ENCODE data around the gene PLEKHJ1. TPM values are rescaled to one million over a fixed set of nuclear protein-coding genes. Genes with fewer than 3 reads are reported as not detected.

The PLEKHJ1 gene
- total and polyA plus RNA-seq, 12 donors, result 18.1 to 89.5 (median 71.7) TPM

GRCh38 chr19:2190848-2191455 is 45.2 kb downstream of the PLEKHJ1 start:
- Histone ChIP-seq H3K36me3 (replicated peaks in 1 of 2) (peaks cover 0 to 77% of the 10 kb centered on the region in 2 donors), H3K9me3 (replicated peaks in 1 of 3) (no peaks in the 10 kb centered on the region), H3K4me1 (replicated peaks in 1 of 2) (peaks cover 4 to 12% of the 10 kb centered on the region in 2 donors), H3K27ac (no peak overlapping the region), H3K4me3 (no peak overlapping the region), H3K27me3 (no peaks in the 10 kb centered on the region)
- DNase-seq, result no peak
- intact Hi-C loops (cut with DNase I), result no loop called here
- TF ChIP-seq POLR2A (IDR thresholded peaks at IDR 0.05), result no peak
- TF ChIP-seq, protein P1, sequence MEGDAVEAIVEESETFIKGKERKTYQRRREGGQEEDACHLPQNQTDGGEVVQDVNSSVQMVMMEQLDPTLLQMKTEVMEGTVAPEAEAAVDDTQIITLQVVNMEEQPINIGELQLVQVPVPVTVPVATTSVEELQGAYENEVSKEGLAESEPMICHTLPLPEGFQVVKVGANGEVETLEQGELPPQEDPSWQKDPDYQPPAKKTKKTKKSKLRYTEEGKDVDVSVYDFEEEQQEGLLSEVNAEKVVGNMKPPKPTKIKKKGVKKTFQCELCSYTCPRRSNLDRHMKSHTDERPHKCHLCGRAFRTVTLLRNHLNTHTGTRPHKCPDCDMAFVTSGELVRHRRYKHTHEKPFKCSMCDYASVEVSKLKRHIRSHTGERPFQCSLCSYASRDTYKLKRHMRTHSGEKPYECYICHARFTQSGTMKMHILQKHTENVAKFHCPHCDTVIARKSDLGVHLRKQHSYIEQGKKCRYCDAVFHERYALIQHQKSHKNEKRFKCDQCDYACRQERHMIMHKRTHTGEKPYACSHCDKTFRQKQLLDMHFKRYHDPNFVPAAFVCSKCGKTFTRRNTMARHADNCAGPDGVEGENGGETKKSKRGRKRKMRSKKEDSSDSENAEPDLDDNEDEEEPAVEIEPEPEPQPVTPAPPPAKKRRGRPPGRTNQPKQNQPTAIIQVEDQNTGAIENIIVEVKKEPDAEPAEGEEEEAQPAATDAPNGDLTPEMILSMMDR (IDR thresholded peaks at IDR 0.05), result no peak
- WGBS, 4 donors, result 87 to 95% (median 92%) methylated on average over 18 to 37 of the region's 37 CpGs

DNA sequence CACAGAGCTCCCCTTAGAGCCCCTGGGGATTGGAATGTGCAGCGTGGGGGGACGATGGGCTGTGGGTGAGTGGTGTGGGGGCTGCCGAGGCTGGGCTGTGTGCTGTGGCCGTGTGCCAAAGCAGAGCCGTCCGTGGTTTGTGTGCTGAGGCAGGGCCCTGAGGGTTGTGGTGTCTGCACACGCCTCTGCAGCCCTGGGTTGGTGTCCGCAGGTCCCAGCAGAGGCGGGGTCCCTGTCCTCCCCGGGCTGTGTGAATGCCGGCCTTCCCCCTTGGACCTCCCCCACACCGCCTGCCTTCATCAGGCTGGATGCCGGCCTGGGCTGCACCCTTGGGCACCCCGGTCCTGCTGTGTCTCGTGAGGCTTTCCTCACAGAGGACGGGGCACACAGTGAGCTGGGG is 46.2 kb downstream of the PLEKHJ1 start:
- Histone ChIP-seq H3K27me3 (no peaks in the 10 kb centered on the region), H3K36me3 (replicated peaks in 1 of 2) (peaks cover 0 to 69% of the 10 kb centered on the region in 2 donors), H3K27ac (no peak overlapping the region), H3K4me1 (replicated peaks in 1 of 2) (peaks cover 4 to 12% of the 10 kb centered on the region in 2 donors), H3K4me3 (no peak overlapping the region), H3K9me3 (replicated peaks in 1 of 3) (no peaks in the 10 kb centered on the region)
- DNase-seq, result no peak
- WGBS, 4 donors, result 87 to 96% (median 90%) methylated on average over 6 to 16 of the region's 16 CpGs
- intact Hi-C loops (cut with DNase I), result no loop called here
- TF ChIP-seq, protein P1 (IDR thresholded peaks at IDR 0.05), result no peak
- TF ChIP-seq POLR2A (IDR thresholded peaks at IDR 0.05), result no peak

DNA sequence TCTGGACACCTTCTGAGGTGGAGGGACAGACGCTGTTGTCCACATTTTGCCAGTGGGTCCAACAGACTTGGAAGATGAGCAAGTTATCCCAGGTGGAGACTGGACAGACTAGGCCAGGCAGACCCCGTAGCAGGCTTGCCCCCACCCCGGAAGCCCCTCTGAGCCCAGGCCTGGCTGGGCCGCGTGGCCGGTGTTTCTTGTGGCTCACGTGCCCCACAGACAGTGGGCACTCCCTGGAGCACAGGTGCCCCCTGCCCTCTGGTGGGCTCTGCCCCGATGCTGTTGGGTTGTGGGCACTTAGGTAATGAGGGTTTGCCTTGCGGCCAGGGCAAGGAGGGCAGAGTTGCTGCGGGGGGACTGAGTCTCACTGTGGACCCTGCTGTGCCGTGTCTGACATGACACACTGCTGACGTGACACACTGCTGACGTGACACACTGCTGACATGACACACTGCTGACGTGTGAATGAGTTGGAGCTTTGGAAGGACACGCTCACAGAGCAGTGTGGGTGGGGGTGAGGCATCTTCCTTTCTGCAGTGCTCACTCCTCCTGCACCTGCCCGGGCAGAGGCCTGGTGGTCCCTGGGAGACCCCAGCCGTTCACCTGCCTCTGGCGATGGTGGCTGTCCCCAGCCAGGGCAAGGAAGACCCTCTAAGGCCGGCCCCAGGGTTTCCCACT is 47.3 kb downstream of the PLEKHJ1 start:
- no peak for DNase-seq
- Histone ChIP-seq H3K9me3 (replicated peaks in 1 of 3) (no peaks in the 10 kb centered on the region), H3K36me3 (replicated peaks in 1 of 2) (peaks cover 0 to 58% of the 10 kb centered on the region in 2 donors), H3K4me3 (no peak overlapping the region), H3K27ac (peak overlapping the region in 1 of 5 donors; percentile 33), H3K27me3 (no peaks in the 10 kb centered on the region), H3K4me1 (replicated peaks in 1 of 2) (peaks cover 4 to 12% of the 10 kb centered on the region in 2 donors)
- TF ChIP-seq POLR2A (IDR thresholded peaks at IDR 0.05), result no peak
- TF ChIP-seq, protein P1 (IDR thresholded peaks at IDR 0.05), result no peak
- intact Hi-C loops (cut with DNase I), result no loop called here
- WGBS, 4 donors, result 85 to 89% (median 85%) methylated on average over 13 to 19 of the region's 19 CpGs; no CpG with 5 or more reads in 1 of the 4 donors

DNA sequence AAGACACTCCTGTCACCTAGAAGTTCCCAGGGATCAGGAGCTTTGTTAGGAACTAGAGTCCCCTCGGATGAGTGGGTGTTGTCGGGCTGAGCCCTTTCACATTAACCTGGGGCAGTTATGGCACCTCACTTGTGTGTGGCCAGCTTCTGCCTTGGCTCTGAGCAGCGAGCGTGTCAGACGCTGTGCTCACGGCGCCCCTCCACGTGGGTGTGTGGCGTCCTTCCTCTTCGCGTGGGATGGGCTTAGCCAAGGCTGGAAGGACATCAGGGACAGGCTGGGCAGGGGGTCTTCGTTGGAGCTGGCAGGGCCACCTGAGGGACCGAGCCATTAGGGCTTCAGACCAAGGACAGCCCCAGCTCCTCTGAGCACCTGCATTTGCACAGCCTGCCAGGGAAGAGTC is 49.0 kb downstream of the PLEKHJ1 start:
- Histone ChIP-seq H3K36me3 (replicated peaks in 1 of 2) (peaks cover 0 to 53% of the 10 kb centered on the region in 2 donors), H3K4me3 (no peak overlapping the region), H3K27me3 (no peaks in the 10 kb centered on the region), H3K4me1 (replicated peaks in 1 of 2) (peaks cover 4 to 12% of the 10 kb centered on the region in 2 donors), H3K27ac (peak overlapping the region in 2 of 5 donors; percentile 30 to 79), H3K9me3 (replicated peaks in 1 of 3) (no peaks in the 10 kb centered on the region)
- WGBS, 4 donors, result 81 to 100% (median 87%) methylated on average over 1 to 13 of the region's 13 CpGs
- intact Hi-C loops (cut with DNase I), result no loop called here
- no peak for DNase-seq
- no peak for TF ChIP-seq POLR2A (IDR thresholded peaks at IDR 0.05)
- TF ChIP-seq, protein P1 (IDR thresholded peaks at IDR 0.05), result no peak

Data from adrenal gland (tissue), 12 donors.